NK-92 (cell line): ENCODE measurements around the gene WNT1.

Source experiments
- DNase-seq: peaks from one replicate; lab custom pipeline; 2025; ENCODE audit not compliant: unreplicated experiment; lab: John Stamatoyannopoulos, UW

Gene WNT1

DNA sequence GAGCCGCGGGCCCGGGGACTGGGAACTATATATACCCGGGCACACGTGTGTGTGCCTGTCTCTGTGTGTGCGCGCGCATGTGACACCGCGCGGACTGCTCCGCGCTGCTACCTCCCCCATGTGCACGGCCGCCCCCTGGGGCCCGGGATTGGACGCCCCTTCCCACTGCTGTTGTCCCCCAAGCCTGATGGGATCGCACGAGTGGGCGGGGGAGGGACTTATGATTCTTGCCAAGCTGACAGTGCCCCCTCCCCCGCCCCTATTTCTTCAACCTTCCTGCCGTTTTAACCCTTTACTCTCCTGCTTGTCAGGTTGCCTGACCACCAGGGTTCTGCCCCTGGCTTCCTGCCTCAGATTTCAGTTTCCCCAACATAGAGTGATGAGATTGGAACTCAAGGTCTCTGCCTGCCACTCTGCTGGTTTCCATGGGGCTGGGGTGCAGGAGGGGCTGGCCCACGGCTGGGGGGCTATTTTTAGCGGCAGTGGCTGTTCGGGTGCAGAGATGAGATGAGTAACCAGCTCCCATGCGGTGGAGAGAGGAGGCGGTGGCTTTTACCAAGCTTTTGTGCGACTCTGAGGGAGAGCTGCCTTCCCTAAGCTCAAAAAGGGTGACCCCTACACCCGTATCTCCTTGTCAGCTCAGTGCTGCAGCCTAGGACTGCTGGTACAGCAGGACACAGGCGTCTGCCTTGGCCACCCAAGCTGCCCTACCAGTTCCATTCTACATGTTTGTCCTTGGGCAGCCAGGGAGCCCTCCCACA, 21.4 kb downstream of the WNT1 start, which contains the start of gene DDN:
DDN (minus strand) TSS at position 5 of the 761 bp plus-strand sequence. CDS start 88 bp downstream, outside the sequence.
- DNase-seq = no peak

DNA sequence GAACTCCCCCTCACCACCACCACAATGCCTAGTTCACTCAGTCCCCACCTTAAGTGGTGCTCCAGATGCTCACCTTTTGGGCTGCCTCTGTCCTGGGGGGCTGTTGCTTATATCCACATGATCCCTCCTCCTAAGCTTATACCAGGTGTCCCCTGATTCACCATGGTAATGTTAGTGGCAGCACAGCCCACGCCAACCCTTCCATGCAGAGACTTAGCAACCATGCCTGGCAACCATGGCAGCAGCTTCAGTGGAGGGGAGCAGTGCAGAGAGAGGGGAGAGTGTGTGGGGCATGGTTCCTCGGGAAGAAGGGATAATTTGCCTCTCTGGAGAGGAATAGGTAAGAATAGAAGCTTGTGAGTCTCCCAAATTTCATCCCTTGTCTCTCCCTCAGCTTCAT, 22.2 kb downstream of the WNT1 start:
- no peak for DNase-seq

DNA sequence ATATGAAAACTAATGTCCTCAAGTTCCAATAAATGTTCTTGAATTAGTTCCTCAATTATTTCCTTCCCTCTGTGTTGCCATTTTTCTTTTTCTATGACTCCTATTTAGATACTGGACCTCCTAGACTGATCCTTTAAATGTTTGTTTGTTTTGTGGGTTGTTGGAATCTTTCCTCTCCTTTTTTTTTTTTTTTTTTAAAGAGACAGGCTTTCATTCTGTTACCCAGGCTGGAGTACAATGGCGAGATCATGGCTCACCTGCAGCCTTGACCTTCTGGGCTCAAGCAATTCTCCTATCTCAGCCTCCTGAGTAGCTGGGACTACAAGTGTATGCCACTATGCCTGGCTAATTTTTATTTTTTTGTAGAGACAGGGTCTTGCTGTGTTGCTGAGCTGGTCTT, 30.8 kb downstream of the WNT1 start:
- no peak for DNase-seq

DNA sequence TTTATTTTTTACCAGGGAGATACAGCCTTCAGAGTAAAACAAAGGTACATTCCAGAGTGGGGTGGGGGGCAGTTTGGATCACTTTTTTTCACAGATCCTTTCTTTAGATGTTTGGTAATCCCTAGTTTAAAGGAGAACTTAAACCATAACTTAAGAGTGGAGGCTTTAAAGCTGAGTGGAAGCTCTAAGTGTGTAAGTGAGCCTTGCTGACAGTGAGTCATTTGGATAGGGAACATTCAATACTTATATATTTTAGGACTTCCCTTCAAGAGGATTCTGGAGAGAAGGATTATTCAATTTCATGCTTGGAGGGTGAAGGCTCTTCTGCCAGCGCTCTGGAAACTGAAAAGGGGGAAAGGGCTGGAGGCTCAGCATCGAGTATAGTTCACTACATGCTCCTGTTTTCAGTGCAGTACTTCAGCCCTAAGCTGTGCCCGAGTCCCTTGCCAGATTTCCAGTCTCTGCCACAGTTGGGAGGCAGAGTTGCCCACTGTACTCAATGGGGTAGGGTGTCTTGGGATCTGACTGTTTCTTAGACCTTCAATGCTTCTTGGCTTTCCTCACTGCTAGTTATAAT, 32.1 kb downstream of the WNT1 start:
- DNase-seq = no peak

DNA sequence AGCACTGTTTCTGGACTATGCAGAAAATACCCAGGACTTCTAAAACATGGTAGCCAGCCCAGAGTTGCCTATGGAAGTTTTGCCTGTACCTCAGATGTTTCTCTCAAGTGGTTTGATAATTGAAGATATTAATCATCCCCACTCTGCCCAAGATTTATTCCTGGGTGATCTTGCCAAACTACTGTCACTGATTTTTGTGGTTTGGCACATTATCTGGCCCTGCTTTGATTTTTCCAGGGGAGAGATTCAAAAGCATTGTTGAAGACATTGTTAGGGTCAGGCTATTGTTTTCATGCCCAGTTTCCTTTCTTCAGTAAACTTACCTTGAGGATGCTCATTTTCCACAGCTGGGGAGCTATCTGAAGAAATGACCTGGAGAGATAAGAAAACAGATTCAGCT, 34.6 kb downstream of the WNT1 start:
- no peak for DNase-seq

DNA sequence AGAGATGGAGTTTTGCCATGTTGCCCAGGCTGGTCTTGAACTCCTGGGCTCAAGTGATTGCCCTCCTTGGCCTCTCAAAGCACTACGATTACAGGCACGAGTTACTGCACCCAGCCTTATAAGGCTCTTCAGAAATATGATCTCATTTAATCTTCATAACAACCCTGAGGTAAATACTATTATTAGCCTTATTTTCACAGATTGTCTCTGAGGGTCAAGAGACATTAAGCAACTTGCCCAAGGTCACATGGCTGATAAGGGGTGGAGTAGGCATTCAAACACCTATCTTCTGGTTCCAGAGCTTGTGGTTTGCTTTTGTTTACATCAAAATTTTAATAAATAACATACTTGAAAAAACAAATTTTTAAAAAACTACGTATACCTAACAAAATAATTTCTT, 35.3 kb downstream of the WNT1 start:
- no peak for DNase-seq

DNA sequence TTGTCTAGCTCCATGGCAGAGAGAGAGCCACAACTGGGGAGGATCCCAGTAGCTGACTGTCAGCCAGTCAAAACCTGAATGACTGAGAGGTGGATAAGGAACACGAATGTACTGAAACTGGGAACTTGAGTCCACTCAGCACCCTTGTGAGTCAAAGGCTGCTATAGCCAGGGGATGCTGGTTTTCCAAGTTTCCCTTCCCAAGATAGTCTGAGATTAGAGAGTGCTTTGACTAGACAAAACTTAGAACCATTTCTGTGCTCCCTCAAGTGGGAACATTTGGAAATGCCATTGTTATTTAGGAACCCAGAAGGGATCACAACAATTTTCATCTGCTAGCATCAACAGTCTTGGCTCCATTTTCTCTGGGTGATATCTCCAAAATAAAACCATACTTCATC, 36.4 kb downstream of the WNT1 start:
- DNase-seq = no peak

DNA sequence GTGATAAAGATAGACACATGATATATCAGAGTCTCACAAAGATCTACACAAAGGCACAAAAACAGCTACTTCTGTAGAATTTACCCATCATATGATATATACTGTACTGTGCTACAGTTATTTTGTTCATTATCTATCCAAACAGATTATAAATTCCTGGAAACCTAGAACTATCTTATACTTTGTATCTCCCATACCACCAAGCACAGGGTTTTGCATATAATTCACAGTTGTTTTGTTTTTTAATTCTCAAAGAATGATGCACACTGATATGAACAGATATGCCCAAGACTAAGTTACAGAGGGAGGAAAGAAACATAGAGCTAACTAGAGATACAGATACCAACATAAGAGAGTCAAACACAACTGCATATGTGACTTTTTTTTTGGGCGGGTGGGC, 37.1 kb downstream of the WNT1 start:
- DNase-seq = no peak

DNA sequence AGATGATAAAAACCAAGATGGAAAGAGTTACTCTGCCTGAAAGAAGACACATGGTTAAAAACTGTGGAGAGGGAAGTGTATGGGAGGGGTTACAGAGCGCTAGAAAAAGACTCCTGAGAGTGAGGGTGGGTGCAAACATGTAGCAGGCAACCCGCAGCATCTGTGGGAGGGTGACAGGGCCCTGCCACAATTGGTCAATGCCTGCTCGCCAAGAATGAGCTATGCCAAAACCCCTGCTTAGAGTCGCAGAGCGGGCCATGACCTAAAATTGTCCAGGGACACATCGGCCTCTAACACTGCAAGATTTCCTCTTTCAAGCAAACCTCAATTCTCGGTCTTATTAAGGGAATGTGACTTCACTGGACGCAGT, 39.8 kb downstream of the WNT1 start:
- no peak for DNase-seq

DNA sequence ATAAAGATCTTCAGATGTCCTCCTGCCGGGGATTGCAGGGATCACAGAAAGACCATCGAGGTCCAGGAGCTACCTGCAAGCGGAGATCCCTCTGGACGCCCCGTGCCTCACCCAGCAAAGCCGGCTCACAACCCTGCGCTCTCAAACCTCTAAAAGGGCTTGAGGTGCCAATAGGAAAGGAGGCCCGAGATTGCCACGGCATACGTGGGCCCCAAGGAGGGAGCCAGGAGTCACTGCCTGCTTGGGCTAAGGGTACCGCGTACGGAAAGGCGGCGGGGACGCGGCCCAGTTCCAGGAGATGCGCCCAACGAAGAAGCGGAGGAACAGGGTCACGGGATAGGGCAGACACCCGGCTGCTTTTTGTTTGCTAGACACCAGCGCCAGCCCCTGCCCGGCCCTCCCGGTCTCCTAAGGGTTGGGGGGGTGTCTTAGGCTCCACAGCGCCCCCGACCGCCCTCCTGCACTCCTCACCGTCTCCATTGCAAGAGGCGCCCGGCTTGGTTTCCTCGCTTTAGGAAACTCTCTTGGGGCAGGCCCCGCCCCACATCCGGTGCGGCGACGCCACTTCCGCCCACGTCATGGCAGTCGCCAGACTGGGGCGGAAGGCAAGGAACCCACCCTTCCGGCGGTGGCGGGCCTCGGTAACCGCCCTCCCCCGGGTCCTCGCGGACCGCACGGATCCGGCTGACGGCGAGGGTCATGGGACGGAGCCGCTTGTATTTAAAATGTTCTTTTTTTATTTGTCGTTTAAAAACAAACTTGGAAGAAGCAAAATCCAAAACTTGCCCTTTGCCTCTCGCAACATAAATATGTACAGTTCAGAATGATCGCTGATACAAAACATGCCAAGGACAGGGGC, 40.4 kb downstream of the WNT1 start, which contains the start of gene PRKAG1:
PRKAG1 (minus strand) TSS at position 516 of the 859 bp plus-strand sequence; CDS start at position 480, 36 bp downstream.
- peak; percentile 64 for DNase-seq

DNA sequence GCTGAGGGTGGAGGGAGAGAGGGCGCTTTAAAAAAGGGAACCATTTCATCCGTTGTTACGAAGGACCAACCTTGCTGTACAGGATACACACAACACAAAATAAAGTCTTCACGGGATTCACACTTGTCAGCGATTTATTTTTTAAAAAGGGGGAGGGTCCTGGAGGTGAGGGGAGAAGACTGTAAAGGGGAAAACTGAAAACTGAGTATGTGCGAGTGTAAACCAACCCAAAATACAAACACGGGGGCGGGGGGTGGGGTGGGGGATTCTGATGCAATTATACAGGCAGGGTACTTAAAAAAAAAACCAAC, 41.0 kb downstream of the WNT1 start:
- no peak for DNase-seq

DNA sequence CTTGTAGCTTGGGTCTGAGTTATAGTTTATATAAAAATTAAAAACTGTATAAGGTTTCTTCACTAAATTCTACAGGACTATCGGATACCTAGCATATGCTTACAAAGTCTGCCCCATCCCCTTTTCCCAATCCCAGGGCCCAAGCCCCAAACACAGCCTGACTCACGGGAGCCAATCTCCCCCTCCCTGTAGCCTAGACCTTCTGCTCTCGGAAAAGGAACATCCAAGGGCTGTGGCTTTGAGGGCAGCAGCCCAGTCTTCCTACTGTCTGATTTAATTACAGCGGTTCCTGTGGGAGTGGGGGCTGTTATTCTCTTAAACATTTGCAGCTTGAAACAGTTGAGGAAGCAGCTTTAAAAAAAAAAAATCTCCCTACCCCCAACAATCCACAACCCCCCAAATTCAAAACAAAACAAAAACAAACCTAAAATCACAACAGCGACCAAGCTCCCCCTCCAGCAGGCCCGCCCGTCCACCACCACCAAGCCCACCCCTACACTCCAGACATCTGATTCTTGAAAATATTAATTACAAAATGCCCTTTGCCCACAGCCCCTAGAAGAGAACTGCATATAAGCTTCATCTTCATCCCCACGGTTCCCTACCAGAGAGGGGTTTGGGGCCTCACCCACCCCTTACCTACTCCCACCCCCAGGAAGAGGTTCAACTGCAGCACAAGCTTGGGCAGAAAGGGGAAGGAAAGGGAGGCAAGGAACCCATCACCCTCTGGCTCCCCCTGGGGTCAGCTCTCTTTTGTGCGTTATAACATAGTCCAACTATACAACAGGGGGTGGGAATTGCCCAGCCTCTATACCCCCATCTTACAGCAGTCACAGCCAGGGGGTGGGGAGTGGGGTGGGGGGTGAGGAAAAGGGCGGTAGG, 41.6 kb downstream of the WNT1 start:
- DNase-seq = no peak

DNA sequence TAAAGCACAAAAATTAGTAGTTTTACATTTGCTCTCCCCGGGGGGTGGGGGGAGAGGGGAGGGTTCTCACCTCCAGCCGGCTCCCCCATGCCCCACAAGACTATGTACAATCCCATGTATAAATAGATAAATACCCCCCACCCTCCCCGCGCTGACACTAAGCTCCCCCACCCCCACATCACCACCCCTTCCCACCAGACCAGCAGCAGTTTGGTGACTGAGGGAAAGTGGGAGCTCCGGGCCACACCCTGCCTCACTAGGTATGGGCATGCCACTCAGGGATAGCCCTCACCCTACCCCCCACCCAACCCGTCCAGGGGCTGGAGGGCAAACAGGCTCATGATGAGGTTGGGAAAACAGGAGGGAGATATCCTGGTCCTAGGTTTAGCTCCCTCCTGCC, 42.3 kb downstream of the WNT1 start:
- no peak for DNase-seq

DNA sequence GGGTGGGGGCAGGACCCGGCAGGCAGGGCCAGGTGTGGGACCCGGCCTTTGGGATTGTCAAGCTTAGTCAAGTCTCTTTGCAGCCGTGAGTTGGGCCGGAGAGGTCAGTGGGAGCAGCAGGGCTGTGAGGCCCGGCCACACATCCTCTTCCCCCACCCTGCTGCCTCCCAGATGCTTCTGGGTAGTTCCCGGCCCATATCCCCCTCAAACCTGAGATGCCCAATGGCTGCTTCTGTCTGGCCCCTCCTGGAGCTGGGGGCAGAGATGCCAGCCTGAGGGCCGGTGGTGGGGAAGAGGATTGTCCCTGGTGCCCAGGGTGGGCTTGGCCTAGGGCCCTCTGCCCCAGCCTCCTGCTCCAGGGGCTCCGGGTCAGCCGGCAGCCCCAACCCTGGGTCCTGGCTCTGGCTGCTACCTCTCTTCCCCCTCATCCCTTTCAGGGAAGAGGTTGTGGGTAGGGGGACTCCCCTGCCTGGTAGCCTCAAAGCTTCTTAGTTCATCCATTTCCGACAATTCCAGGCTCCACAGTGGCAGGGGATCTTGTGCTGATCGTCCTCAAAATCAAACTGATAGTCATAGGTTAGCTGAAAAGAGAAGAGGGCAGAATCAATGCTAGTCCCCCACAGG, 43.3 kb downstream of the WNT1 start:
- DNase-seq = no peak

DNA sequence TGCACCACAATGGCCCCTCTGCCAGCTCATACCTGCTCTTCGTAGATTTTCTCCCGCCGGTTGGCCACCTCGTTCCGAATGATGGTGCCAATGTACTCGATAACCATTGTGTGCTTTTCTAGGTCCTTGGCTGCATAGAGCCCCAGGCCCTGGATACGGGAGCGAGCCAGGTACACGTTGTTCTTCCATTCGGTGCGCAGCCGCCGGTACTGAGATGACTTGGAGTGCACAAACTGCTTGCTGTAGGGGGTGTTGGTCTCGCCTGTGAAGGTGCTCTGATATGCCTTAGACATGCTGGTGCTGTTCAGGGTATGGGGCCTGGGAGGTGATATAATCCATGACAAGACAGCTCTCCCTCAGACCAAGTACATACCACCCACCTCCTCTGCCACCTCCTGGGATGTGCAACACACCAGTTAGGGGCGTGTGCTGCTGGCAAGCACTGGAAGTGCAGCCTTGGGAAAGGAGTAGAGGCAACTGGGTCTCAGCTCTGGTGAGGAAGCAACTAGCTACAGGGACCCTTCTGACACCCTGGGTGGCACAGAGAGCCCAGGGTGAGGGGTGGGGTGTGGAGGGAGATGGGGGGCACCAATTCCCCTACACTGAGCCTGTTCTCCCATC, 44.5 kb downstream of the WNT1 start:
- no peak for DNase-seq

DNA sequence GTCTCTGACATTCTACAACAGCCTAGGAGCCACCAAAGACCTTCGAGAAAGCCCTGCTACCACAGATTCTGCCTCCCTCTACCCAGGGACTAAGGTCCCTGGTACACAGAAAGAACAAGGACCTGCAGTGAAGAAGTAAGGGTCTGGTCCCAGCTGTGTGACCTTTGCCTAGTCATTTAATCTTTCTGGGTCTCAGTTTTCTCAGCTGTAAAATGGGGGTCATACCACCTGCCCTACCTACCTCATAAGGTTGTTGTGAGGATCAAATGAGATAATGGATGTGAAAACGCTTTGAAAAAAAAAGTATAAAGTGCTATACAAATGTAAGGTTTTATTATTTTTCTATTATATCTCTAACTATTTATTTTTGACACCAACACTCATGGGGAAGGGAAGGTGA, 45.7 kb downstream of the WNT1 start:
- no peak for DNase-seq

DNA sequence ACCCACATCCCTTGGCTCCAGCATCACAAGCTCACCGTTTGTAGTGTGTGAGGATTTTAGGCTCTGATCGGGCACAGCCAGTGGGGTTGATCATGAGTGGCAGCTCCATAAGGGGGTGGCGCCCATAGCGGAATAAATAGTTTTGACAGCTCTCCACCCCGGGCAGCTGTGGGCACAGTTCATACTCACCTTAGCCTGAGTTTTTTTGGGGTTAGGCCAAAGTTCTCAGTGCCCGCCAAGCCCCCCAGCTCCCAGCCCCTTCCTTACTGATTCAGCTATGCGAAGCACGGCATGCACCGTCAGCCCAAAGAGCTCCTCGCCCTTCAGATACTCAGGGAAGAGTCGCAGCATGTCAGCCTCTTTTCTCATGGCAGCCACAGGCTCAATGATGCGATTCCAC, 46.4 kb downstream of the WNT1 start:
- DNase-seq = no peak

DNA sequence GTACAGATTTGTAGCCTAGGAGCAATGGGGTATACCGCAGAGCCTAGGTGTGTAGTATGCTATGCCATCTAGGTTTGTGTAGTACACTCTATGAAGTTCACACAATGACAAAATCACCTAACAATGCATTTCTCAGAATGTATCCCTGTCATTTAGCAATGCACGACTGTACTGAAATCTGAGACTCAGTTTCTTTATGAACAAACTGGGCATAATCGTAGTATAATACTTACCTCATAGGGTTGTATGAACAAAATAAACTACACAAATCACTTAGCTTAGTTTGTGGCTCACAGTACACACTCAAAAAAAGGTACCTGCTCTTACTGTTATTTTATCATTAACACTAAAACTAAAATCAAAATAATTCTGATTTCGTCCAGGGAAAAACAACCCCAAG, 47.3 kb downstream of the WNT1 start:
- DNase-seq = no peak

DNA sequence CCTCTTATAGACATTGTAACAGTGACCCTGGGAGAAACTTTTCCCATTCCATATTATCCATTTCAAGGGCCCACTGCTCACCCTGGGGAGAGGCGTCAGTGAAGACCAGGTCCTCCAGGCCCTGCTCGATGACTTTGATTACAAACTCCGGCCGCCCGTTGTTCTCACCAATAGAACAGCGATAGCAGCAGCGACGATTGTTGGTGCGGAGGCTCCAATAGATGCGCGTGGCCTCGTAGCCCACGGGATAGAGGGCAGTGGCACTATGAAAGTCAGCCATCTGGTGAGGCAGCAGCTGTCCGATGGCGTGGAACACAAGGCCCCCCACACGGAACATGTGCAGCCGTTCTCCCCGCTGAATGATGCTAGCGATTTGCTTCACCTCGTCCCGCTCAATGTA, 48.0 kb downstream of the WNT1 start:
- DNase-seq = no peak
